HCT116 (cell line): ENCODE measurements around the gene TICAM1.

Source experiments
- CBX3 ChIP-seq: IDR thresholded peaks from 2 replicates; pipeline ENCODE4 v1.6.1; 2012; ENCODE audit warnings: low read depth
- EGR1 ChIP-seq: IDR thresholded peaks from 2 replicates; pipeline ENCODE4 v1.6.1; 2012; ENCODE audit warnings: low read depth
- ELF1 ChIP-seq: IDR thresholded peaks from 2 replicates; pipeline ENCODE4 v1.6.1; 2012; ENCODE audit warnings: low read depth, borderline replicate concordance
- EZH2 ChIP-seq: fragments of 200-600 bp; sonication (generic); IDR thresholded peaks from 2 replicates; pipeline ENCODE4 v1.6.1; 2017; ENCODE audit warnings: antibody characterized with exemption, mixed run types
- POLR2A ChIP-seq: IDR thresholded peaks from 2 replicates; pipeline ENCODE4 v1.7.0; 2011; ENCODE audit warnings: borderline replicate concordance; ENCODE audit not compliant: insufficient read depth, insufficient read length; ENCODE audit errors: extremely low read depth
- RAD21 ChIP-seq: IDR thresholded peaks from 2 replicates; pipeline ENCODE4 v1.6.1; 2012; ENCODE audit warnings: low read depth, mild to moderate bottlenecking
- REST ChIP-seq: IDR thresholded peaks from 2 replicates; pipeline ENCODE4 v1.6.1; 2012; ENCODE audit warnings: low read depth
- SIN3A ChIP-seq: IDR thresholded peaks from 2 replicates; pipeline ENCODE4 v1.6.1; 2012; ENCODE audit warnings: low read depth
- SP1 ChIP-seq: IDR thresholded peaks from 2 replicates; pipeline ENCODE4 v1.6.1; 2012; ENCODE audit warnings: low read depth
- TF ChIP-seq, protein P1 (sequence below), 3 experiments: fragments of 200-600 bp in 1 of 3; sonication (generic) in 1 of 3; IDR thresholded peaks in 2 of 3; conservative IDR thresholded peaks in 1 of 3; 2 replicates each; pipeline ENCODE4 v1.5.1; 2012 to 2017; ENCODE audit warnings: low read depth in 2 of 3, low read length in 2 of 3, antibody characterized with exemption in 1 of 3, borderline replicate concordance in 1 of 3, control low read depth in 1 of 3, mild to moderate bottlenecking in 1 of 3, mixed read lengths in 1 of 3, mixed run types in 1 of 3, moderate library complexity in 1 of 3; ENCODE audit not compliant: insufficient read depth in 1 of 3
- TF ChIP-seq, protein P2 (sequence below): IDR thresholded peaks from 2 replicates; pipeline ENCODE4 v1.6.1; 2012
- TF ChIP-seq, protein P3 (sequence below): IDR thresholded peaks from 2 replicates; pipeline ENCODE4 v1.6.1; 2012
- TF ChIP-seq, protein P4 (sequence below): IDR thresholded peaks from 2 replicates; pipeline ENCODE4 v1.6.1; 2011; ENCODE audit warnings: mild to moderate bottlenecking, low read length, moderate library complexity; ENCODE audit not compliant: insufficient replicate concordance; ENCODE audit errors: extremely low read depth

DNA sequence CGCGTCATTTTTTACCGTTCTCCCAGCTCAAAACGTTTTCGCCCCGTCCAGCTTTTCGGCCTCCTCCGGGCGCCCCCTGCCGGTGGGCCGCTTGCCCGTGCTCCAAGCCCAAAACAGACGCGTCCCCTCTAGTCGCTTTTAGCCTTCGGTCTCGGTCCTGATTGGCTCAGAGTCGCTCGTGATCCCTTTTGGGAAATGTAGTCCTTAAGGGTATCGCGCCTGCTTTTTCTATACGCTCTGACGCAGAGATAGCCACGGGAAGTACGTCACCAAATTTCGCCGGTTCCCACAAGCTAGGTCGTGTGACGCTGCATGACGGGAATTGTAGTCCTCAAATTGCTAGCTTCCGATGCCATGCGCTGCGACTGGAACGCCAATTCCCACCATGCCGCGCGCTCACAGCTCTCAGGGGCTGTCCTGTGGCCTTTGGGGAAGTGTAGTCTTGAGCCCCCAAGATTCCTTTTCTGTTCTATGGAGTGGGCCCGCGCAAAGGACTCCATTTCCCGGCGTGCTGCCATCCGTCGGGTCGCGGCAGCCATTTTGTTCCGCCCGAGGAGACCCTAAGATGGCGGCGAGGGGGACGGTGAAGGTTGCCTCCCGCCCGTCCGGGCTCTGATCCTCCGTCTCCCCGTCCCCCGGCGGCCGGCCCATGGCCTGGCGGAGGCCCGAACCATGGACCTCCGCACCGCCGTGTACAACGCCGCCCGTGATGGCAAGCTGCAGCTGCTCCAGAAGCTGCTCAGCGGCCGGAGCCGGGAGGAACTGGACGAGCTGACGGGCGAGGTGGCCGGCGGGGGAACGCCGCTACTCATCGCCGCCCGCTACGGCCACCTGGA is 40.1 kb downstream of the TICAM1 start, which contains the start of gene FEM1A:
- TF ChIP-seq, protein P1, sequence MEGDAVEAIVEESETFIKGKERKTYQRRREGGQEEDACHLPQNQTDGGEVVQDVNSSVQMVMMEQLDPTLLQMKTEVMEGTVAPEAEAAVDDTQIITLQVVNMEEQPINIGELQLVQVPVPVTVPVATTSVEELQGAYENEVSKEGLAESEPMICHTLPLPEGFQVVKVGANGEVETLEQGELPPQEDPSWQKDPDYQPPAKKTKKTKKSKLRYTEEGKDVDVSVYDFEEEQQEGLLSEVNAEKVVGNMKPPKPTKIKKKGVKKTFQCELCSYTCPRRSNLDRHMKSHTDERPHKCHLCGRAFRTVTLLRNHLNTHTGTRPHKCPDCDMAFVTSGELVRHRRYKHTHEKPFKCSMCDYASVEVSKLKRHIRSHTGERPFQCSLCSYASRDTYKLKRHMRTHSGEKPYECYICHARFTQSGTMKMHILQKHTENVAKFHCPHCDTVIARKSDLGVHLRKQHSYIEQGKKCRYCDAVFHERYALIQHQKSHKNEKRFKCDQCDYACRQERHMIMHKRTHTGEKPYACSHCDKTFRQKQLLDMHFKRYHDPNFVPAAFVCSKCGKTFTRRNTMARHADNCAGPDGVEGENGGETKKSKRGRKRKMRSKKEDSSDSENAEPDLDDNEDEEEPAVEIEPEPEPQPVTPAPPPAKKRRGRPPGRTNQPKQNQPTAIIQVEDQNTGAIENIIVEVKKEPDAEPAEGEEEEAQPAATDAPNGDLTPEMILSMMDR (IDR thresholded peaks at IDR 0.05 in 2 of 3, conservative IDR thresholded peaks at IDR 0.05 in 1 of 3; ENCODE audit: borderline replicate concordance in 1 of 3, insufficient read depth in 1 of 3, low read depth in 2 of 3, low read length in 2 of 3) = peak; percentile 97 to 99 (median 97)
- no peak for TF ChIP-seq EZH2
- TF ChIP-seq, protein P2, sequence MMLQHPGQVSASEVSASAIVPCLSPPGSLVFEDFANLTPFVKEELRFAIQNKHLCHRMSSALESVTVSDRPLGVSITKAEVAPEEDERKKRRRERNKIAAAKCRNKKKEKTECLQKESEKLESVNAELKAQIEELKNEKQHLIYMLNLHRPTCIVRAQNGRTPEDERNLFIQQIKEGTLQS = no peak
- TF ChIP-seq REST = no peak
- TF ChIP-seq POLR2A = peak; percentile 62
- TF ChIP-seq, protein P3, sequence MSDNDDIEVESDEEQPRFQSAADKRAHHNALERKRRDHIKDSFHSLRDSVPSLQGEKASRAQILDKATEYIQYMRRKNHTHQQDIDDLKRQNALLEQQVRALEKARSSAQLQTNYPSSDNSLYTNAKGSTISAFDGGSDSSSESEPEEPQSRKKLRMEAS = 0 out of 2 replicates have a peak, but pooled peaks have one; percentile 43
- no peak for TF ChIP-seq SIN3A
- TF ChIP-seq ELF1 = no peak; the same call in 1 of the 2 replicates
- TF ChIP-seq SP1 = peak; percentile 90
- TF ChIP-seq EGR1 = peak; percentile 91
- TF ChIP-seq, protein P4, sequence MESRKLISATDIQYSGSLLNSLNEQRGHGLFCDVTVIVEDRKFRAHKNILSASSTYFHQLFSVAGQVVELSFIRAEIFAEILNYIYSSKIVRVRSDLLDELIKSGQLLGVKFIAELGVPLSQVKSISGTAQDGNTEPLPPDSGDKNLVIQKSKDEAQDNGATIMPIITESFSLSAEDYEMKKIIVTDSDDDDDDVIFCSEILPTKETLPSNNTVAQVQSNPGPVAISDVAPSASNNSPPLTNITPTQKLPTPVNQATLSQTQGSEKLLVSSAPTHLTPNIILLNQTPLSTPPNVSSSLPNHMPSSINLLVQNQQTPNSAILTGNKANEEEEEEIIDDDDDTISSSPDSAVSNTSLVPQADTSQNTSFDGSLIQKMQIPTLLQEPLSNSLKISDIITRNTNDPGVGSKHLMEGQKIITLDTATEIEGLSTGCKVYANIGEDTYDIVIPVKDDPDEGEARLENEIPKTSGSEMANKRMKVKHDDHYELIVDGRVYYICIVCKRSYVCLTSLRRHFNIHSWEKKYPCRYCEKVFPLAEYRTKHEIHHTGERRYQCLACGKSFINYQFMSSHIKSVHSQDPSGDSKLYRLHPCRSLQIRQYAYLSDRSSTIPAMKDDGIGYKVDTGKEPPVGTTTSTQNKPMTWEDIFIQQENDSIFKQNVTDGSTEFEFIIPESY = no peak
- no peak; the same call in none of the 2 replicates for TF ChIP-seq CBX3
- TF ChIP-seq RAD21 = peak; percentile 96
